NOMO-1 treated with dmso at 0.1 percent for 144 hours (cell line): ENCODE measurements around the gene S100P.
"Not testable (repeated sequence)": the region's sequence is repeated elsewhere in the genome, so short reads cannot be mapped to it uniquely, and the experiment has no call there.

Source experiments
- DNase-seq: peaks from one replicate; lab custom pipeline; 2025; ENCODE audit not compliant: unreplicated experiment; lab: John Stamatoyannopoulos, UW

The S100P gene

DNA sequence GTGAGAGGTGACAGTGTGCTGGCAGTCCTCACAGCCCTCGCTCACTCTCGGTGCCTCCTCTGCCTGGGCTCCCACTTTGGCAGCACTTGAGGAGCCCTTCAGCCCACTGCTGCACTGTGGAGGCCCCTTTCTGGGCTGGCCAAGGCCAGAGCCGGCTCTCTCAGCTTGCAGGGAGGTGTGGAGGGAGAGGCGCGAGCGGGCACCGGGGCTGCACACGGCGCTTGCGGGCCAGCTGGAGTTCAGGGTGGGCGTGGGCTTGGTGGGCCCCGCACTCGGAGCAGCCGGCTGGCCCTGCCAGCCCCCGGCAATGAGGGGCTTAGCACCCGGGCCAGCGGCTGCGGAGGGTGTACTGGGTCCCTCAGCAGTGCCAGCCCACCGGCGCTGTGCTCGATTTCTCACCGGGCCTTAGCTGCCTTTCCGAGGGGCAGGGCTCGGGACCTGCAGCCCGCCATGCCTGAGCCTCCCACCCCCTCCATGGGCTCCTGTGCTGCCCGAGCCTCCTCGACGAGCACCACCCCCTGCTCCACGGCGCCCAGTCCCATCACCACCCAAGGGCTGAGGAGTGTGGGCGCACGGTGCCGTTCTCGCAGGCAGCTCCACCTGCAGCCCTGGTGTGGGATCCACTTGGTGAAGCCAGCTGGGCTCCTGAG is 21.0 kb upstream of the S100P start:
- not testable (repeated sequence) for DNase-seq

DNA sequence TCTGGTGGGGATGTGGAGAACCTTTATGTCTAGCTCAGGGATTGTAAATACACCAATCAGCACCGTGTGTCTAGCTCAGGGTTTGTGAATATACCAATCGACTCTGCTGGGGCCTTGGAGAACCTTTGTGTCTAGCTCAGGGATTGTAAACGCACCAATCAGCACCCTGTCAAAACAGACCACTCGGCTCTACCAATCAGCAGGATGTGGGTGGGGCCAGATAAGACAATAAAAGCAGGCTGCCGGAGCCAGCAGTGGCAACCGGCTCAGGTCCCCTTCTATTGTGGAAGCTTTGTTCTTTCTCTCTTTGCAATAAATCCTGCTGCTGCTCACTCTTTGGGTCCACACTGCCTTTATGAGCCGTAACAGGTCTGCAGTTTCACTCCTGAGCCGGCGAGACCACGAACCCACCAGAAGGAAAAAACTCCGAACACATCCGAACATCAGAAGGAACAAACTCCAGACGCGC is 20.5 kb upstream of the S100P start:
- DNase-seq, result not testable (repeated sequence)

- DNase-seq, result peak; percentile 90
These were observed 19.8 kb upstream of the S100P start for GRCh38 chr4:6673660-6674499.

DNA sequence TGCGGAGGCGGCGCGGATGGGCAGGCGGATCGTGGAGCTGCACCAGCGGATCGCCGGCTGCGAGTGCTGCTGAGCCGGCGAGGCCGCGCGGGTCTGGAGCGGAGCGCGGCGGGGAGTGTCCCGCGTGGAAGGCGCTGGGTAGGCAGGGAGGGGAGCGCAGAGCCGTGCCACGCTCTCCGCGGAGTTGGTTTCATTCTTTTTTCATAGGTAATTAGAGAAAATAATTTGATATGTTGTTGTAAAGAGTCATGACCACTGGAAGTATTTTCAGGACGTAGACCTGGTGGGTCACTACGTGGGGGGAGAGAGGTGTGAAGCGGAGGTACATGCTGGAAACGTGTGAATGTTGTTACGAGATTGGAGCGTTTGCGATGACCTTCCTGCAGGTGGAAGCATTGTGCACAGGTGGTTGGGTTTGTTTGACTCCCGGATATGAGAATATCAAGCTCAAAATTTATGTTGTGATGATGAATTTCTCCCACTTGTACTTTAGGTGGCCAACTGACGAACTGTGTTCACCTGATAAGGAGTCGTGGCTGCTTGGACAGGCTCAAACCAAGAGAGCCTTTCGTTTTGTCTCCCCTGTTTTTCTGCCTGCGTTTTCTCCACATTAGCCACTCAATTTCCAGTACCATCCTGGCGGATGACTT is 19.1 kb upstream of the S100P start:
- DNase-seq, result peak; percentile 26

DNA sequence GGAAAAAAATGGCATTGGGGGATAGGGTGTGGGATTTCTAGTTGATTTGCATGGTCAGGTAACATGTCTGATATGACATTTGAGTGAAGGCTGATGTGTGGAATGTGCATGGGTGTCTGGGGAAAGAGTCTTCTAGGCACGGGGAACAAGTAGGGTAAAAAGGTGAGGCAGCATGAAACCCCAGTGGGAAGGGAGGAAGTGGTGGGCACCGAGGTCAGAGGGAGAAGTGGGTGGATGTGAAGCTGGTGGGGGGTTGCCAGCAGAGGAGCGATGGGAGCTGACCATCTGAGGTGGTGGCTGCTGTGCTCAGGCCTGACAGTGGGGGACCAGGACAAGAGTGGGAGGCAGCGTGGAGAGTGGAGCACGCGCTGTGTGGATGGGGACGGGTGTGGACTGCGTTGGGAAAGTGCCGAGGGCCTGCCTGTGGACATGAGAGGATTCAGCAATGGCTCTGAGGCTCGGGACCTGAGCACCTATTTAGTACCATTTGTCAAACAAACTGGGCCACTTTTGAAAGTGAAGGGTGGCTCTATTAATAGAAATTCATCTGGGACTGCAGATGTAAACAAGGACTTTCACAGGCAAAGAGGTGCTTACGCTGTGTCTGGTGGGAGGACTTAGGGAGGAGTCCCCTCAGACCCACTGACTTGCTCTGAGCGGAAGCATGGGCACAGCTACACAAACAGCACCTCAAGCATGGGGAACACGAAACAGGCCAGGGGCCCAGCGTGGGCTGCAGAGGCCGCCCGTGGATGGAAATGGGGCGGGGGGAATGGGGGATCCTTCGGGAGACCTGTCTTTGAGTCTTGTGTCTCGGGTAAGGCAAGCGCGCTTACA is 16.7 kb upstream of the S100P start:
- no peak for DNase-seq

- DNase-seq, result no peak
These were observed 13.2 kb upstream of the S100P start for GRCh38 chr4:6680372-6681034.

GRCh38 chr4:6681191-6681590 is 12.5 kb upstream of the S100P start:
- no peak for DNase-seq

- DNase-seq, result peak; percentile 32
These were observed 10.7 kb upstream of the S100P start for GRCh38 chr4:6682862-6683590.

- DNase-seq, result no peak
These were observed 9.0 kb upstream of the S100P start for GRCh38 chr4:6684656-6685055.

DNA sequence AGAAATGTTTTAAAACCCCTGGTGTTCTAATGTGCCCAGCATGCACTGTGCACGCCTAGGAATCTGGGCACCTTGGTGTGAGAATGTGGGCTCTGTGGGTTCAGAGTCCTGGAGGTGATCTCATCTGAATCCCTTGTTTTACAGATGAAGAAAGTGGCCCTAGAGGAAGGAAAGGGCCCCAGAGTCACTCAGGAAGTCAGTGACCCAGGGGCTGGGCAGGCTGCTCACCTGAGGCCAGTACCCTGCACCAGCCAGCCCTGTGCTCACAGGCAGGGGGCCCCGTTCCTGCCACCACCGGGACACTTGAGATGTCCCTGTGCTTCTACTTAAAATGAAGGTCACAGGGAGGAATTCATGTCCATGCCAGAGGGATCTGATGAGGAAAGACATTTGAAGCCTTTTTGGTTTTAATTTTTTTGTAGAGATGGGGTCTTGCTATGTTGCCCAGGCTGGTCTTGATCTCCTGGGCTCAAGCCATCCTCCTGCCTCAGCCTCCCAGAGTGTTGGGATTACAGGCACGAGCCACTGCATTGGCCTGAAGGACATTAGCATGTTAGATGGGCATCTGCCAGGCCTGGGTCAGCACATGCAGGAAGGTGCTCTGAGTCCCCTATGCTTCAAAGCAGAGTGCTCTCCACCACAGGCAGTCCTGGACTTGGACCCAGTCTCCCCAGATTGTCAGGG is 7.4 kb upstream of the S100P start:
- DNase-seq, result no peak

GRCh38 chr4:6687947-6688878 is 5.5 kb upstream of the S100P start:
- no peak for DNase-seq

DNA sequence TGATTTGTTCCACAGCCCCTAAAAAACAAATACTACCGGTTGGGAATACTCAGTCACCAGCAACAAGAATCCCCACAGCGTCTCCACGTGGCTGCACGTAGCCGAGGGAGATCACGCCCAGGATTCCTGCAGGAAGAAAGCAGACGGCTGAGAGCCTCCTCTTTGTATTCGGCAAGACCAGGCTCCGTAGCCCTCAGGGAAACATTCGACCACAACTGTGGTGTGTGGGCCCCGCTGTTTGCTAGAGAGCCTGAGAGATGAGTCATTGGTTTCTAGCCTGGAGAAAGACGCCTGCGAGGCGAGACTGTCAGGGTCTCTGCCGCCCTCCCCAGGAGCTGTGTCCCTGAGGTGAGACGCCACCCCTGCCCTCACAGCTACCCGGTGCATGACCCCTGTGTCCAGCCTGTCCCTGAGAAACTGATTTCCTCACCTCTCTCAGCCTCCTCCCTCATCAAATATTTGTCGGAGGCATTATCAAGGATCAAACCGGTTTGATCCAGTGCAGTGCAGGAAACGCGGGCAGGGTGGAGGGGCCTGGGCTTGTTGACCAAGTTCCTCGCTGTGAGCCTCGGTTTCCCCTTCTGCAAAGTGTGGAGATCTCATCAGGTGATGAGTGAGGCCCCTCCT is 4.7 kb upstream of the S100P start:
- peak; percentile 66 for DNase-seq

DNA sequence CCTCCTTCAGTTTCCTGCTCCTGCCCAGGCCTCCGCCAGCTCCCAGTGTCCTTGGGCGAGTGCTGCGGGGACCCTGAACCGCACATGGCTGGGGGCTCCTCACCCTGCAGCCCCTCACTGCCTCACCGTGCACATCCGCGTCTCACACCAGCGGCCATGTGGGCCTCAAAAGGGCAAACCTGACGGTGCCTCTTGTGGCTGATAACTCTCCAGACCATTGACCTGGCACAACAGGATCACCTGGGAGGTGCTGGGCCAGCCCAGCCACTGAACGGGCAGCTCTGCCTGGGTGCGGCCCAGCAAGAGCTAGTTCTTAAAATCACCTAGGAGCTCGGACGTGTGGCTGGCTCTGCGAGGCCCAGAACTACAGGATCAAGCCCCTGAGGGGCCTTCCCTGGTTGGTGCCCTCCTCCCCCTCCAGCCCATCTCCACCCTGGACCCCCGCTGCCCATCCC is 4.1 kb upstream of the S100P start:
- no peak for DNase-seq

- no peak for DNase-seq
These were observed 1.3 kb upstream of the S100P start for GRCh38 chr4:6692379-6692778.

GRCh38 chr4:6692806-6693205 is 872 bp upstream of the S100P start:
- DNase-seq, result no peak

DNA sequence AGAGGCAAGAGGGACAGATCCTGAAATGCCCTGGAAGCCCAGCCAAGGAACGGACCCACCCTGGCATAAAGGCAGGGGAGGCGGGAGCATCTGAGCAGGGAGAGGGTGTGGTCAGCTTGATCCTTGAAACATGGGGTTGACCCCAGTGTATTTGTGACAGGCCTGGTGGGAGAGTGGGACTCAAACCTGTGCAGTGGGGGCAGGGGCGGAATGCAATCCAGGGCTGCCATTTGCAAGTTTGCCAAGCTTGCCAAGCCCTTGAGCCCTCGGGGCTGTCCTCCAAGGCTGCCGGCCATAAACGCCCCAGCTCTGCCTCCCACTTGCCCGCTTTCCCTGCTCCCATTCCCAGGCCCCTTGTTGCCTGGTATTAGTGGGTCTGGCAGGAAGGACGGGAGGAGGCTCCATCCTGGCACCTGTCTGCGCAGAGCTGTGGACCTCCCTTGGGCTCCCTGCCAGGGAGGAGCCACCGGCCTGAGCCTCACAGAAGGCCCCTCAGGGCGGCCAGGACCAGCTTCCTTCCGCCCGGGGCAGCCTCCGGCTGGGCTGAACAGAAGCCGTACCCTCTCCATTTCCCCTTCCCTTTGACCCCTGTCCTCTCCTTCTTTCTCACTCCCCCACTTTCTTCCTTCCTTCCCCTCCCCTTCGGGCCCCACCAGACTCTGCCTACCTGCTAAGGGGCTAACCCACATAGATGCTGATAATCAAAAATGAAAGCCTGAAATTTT is 661 bp downstream of the S100P start:
- DNase-seq, result no peak
